Right atrium auricular region (tissue), 2 donors: Measurements from ENCODE around the gene COL15A1. TPM values are rescaled to one million over a fixed set of nuclear protein-coding genes. Genes with fewer than 3 reads are reported as not detected.
"Not testable (repeated sequence)": the region's sequence is repeated elsewhere in the genome, so short reads cannot be mapped to it uniquely, and the experiment has no call there.

ENCODE experiments used
- DNase-seq: peaks from one replicate; pipeline ENCODE4 v3.0.0-alpha.2; 2019; ENCODE audit warnings: low spot score
- H3K27ac ChIP-seq, 2 donors: fragments of 200-600 bp; sonication (generic); 1 replicate in 1 of 2; 2 replicates in 1 of 2; pipeline ENCODE4 v1.5.1; 2016 to 2019
- H3K27me3 ChIP-seq, 2 donors: fragments of 200-600 bp; sonication (generic); one replicate each; pipeline versions ENCODE4 v1.5.1 to v1.6.0; 2017 to 2019
- H3K36me3 ChIP-seq: fragments of 200-600 bp; sonication (generic); one replicate; pipeline ENCODE4 v1.5.1; 2016
- H3K4me1 ChIP-seq, 2 donors: fragments of 200-600 bp; sonication (generic); one replicate each; pipeline versions ENCODE4 v1.5.1 to v1.6.0; 2017 to 2019
- H3K4me3 ChIP-seq, 2 donors: fragments of 200-600 bp; sonication (generic); 1 replicate in 1 of 2; 2 replicates in 1 of 2; pipeline ENCODE4 v1.5.1; 2017 to 2019; ENCODE audit warnings: mild to moderate bottlenecking in 1 of 2, moderate library complexity in 1 of 2
- H3K9me3 ChIP-seq, 2 donors: fragments of 200-600 bp; sonication (generic); one replicate each; pipeline ENCODE4 v1.5.1; 2019
- total RNA-seq, 2 donors: library from RNA; depleted of rRNA; stranded (reverse); fragments of >200 nt; gene quantifications; one replicate each; pipeline ENCODE4 v1.1.0, GENCODE V29; 2016
- TF ChIP-seq, protein P1 (sequence below), 2 donors: fragments of 200-600 bp; sonication (generic); IDR thresholded peaks; one replicate each; pipeline ENCODE4 v1.5.1; 2019; ENCODE audit warnings: antibody characterized with exemption in 2 of 2

COL15A1 gene
- total RNA-seq, 2 donors from 2014 or later, result 22.4 to 38.2 TPM

DNA sequence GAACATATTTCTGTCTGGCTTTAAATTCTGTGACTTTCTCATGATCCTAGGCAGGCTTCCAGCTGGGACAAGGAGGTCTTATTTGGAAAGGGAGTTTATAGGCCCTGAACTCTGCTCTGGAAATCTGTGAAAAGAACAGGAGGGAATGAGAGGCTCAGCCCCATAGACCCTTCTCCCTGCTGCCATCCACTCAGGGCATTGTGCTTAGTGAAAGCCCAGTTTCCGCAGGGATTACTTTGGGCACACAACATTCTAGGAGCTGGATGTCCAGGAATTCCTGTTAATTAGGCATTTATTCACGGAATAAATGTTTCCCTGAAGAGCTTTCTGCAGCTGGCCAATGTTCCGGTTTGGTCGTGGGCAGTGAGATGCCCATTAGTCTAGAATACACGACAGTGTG is 32.7 kb upstream of the COL15A1 start:
- peak; percentile 53 for DNase-seq
- H3K36me3 ChIP-seq, result no peaks in the 10 kb centered on the region
- peaks cover 0 to 32% of the 10 kb centered on the region in 2 donors for H3K4me1 ChIP-seq
- H3K27ac ChIP-seq, result no peak overlapping the region
- TF ChIP-seq, protein P1, sequence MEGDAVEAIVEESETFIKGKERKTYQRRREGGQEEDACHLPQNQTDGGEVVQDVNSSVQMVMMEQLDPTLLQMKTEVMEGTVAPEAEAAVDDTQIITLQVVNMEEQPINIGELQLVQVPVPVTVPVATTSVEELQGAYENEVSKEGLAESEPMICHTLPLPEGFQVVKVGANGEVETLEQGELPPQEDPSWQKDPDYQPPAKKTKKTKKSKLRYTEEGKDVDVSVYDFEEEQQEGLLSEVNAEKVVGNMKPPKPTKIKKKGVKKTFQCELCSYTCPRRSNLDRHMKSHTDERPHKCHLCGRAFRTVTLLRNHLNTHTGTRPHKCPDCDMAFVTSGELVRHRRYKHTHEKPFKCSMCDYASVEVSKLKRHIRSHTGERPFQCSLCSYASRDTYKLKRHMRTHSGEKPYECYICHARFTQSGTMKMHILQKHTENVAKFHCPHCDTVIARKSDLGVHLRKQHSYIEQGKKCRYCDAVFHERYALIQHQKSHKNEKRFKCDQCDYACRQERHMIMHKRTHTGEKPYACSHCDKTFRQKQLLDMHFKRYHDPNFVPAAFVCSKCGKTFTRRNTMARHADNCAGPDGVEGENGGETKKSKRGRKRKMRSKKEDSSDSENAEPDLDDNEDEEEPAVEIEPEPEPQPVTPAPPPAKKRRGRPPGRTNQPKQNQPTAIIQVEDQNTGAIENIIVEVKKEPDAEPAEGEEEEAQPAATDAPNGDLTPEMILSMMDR (IDR thresholded peaks at IDR 0.05), result no peak
- no peaks in the 10 kb centered on the region for H3K9me3 ChIP-seq
- no peak overlapping the region for H3K4me3 ChIP-seq
- no peaks in the 10 kb centered on the region for H3K27me3 ChIP-seq

DNA sequence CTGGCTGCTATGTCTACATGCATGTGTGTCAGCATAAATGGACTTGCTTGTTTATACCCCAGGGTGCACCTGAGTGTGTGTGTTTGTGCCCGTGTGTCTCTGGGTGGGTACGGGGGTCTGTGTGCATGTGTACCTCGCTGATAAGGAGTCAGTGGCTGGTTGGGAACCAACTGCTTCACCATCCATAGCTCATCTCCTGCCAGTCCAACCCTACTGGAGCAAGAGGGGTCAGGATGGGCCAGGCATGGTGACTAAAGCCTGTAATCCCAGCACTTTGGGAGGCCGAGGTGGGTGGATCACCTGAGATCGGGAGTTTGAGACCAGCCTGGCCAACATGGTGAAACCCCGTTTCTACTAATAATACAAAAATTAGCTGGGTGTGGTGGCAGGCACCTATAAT is 32.0 kb upstream of the COL15A1 start:
- peaks cover 0 to 31% of the 10 kb centered on the region in 2 donors for H3K4me1 ChIP-seq
- not testable (repeated sequence) for DNase-seq, H3K36me3 ChIP-seq, H3K27me3 ChIP-seq, H3K27ac ChIP-seq, H3K4me3 ChIP-seq, H3K9me3 ChIP-seq

DNA sequence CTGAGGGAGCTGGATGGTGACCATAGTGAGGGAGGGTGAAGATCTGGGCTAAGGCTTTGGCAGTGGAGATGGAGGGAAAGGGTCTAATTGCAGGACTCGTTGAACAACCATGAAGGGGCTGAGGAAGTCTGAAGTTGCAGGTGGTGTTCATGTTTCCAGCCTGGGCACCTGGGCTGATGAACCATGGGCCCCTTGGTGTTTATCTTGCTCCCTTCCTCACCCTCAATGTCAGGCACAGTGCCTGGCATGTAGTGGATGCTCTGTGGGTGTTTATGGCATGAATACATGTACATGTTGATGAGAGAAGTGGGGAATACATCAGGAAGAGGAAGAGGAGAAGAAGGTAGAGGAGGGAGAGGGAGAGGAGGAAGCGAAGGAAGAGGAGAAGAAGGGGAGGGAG is 31.3 kb upstream of the COL15A1 start:
- H3K9me3 ChIP-seq, result no peaks in the 10 kb centered on the region
- H3K4me3 ChIP-seq, result no peak overlapping the region
- DNase-seq, result no peak
- peaks cover 0 to 31% of the 10 kb centered on the region in 2 donors for H3K4me1 ChIP-seq
- TF ChIP-seq, protein P1 (IDR thresholded peaks at IDR 0.05), result no peak
- no peaks in the 10 kb centered on the region for H3K36me3 ChIP-seq
- no peak overlapping the region for H3K27ac ChIP-seq
- H3K27me3 ChIP-seq, result no peaks in the 10 kb centered on the region

DNA sequence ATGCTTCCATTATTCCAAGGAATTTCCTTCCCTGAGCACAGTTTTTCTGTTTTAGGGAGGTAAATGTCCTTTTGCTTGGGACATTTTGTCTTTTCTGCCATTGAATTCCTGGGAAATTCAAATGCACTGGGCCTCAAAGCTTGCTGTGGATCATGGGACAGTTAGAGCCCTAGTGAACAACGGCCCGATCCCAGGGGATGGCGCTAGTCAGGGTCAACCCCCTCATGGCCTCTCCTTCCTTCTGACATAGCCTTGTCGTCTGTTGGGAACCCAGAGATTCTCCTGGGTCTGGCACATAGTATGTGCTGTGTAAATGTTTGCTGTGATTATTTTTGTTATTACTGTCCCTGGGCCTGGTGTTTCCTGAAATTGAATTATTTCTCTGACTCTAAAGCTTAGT is 30.7 kb upstream of the COL15A1 start:
- no peak overlapping the region for H3K4me3 ChIP-seq
- H3K27ac ChIP-seq, result no peak overlapping the region
- no peaks in the 10 kb centered on the region for H3K9me3 ChIP-seq
- H3K4me1 ChIP-seq, result peaks cover 0 to 34% of the 10 kb centered on the region in 2 donors
- no peaks in the 10 kb centered on the region for H3K36me3 ChIP-seq
- no peak for DNase-seq
- no peaks in the 10 kb centered on the region for H3K27me3 ChIP-seq
- TF ChIP-seq, protein P1 (IDR thresholded peaks at IDR 0.05), result no peak

DNA sequence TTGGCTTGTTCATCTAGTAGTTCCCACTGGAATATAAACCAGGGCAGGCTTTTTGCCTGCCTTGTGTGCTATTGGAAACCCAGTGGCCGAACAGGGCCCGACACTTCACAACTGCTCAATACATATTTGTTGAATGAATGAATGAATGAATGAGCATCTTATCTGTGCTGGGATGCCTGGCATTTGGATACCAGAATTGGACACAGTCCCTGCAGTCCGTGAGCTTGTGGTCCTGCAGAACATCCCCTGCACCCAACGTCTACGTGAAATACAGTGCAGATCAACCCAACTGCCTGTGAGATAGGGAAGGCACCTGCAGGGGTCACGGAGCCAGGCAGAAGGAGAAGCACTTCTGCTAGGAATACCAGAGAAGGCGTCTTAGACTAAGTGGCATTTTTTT is 30.0 kb upstream of the COL15A1 start:
- Histone ChIP-seq H3K4me3 (no peak overlapping the region), H3K36me3 (no peaks in the 10 kb centered on the region), H3K4me1 (peaks cover 0 to 30% of the 10 kb centered on the region in 2 donors), H3K9me3 (no peaks in the 10 kb centered on the region), H3K27me3 (no peaks in the 10 kb centered on the region), H3K27ac (no peak overlapping the region)
- TF ChIP-seq, protein P1 (IDR thresholded peaks at IDR 0.05), result no peak
- DNase-seq, result no peak

DNA sequence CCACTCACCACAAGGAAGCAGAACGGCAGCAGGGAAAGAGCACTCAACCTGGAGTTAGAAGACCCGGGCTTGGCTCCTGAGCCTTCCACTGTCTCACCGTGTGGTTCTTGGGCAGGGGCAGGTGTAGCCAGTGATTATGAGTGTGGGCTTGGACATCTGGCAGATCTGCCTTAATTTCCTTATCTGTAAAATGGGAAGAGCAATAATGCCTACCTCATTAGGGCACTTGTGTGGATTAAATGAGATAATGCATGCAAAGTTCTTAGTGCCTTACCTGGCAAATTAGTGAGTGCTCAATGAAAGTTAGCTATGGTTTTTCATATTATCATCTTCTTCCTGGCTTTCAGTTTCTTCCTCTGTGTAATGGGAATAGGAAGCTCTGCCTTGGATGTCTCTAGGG is 28.1 kb upstream of the COL15A1 start:
- Histone ChIP-seq H3K4me3 (no peak overlapping the region), H3K9me3 (no peaks in the 10 kb centered on the region), H3K27me3 (no peaks in the 10 kb centered on the region), H3K27ac (no peak overlapping the region), H3K4me1 (peaks cover 0 to 23% of the 10 kb centered on the region in 2 donors), H3K36me3 (no peaks in the 10 kb centered on the region)
- TF ChIP-seq, protein P1 (IDR thresholded peaks at IDR 0.05), result no peak
- DNase-seq, result no peak
